GM21576 (cell line): Measurements from ENCODE around the gene TOE1.
"Not testable (repeated sequence)": the region's sequence is repeated elsewhere in the genome, so short reads cannot be mapped to it uniquely, and the experiment has no call there.

Experiments used
- ATAC-seq: cut with Tn5 transposase; IDR thresholded peaks from one replicate; pipeline ENCODE4 v1.9.1; 2021; ENCODE audit warnings: mild to moderate bottlenecking, moderate library complexity; ENCODE audit not compliant: unreplicated experiment

Gene TOE1

DNA sequence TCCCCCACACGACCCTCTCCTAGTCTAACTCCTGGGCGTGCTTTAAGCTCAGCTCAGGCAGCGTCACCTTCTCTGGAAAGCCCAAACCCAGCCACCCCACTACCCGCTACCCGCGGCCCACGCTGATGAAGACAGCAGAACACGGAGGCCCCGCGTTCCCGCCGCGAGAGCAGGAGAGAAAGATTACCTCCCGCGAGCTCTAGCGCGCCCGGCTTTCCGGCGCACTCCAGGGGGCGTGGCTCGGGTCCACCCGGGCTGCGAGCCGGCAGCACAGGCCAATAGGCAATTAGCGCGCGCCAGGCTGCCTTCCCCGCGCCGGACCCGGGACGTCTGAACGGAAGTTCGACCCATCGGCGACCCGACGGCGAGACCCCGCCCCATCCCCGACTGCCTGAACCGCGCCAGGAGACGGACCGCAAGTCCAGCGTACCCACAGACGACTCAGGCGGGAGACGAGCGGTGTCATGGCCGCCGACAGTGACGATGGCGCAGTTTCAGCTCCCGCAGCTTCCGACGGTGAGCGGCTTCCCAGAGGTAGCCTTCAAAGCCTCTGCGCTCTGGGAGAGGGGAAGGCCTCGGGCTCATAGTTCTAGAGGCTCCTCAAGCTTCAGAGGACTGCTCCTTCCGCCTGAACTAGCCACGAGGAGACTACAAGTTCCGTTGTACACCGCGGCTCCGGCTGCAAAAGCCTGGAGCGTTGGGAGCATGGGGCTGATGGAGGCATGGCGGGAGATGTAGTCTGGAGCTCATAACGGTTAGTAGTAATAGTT is at the start of gene TOE1, which contains the start of gene MUTYH:
Gene TOE1 (plus strand): TSS at position 382 of the 770 bp plus-strand sequence. CDS start 83 bp downstream, at position 465.
Gene MUTYH (minus strand): TSS at position 652 of the 770 bp plus-strand sequence. CDS start 5,935 bp downstream, outside the sequence.
- ATAC-seq: peak; percentile 68

DNA sequence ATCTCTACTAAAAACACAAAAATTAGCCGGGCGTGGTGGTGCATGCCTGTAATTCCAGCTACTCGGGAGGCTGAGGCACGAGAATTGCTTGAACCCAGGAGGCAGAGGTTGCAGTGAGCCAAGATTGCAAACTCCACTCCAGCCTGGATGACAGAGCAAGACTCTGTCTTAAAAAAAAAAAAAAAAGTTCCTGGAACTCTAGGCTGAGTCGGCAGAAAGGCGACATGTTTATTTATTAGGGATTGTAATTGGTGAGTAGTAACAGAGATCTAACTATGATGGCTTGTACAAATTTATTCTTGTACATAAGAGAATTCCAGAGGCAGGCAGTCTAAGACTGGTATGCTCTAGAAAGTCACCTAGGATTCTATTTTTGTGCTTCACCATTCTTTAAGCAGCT is 49.0 kb upstream of the TOE1 start:
- not testable (repeated sequence) for ATAC-seq

GRCh38 chr1:45291716-45292115 is 48.3 kb upstream of the TOE1 start:
- no peak for ATAC-seq

GRCh38 chr1:45297666-45298356 is 42.2 kb upstream of the TOE1 start:
- ATAC-seq: no peak

GRCh38 chr1:45299296-45299695 is 40.7 kb upstream of the TOE1 start:
- no peak for ATAC-seq

DNA sequence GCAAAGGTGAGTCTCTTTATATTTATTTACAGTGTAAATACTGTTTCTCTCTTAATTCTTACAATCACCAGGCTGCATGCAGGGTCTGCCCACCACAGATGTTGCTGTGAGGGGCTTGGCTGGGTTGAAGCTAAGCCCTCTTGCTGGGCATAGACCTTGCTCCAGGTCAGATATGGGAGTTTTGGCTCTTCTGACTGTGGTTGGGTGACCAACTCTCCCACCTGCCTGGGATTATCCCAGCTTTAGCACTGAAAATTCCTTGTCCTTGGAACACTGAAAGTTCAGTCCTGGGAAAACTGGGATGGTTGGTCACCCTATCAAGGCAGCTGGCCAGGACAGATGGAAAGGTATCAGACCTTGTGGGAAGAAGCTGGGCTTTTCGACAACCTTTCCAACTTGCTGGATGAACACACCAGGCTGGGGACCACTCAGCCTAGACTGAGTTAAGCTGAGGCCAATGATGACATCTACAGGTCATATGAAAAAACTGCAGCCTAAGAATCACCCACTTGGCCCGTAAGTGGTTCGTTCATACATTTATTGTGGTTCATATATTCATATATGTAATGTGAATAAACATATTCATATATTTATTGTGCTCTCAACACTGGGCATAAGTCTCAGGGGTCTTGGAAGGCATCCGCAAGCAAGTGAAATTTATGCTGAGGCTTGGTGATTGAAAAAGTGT is 39.8 kb upstream of the TOE1 start:
- no peak for ATAC-seq

DNA sequence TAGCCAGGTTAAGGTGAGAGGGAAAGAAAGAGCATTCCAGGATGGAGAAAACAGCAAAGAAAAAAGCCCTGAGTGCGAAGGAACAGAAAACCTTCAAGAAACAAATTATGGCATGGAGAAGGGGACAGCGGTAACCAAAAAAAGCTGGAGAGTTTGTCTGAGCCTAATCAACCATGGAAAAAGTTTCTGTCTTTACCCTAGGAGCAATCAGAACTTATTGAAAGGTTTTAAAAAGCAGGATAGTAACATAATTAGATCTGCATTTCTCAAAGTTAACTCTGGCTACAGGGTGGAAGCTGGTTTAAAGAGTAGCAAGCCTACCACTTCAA is 39.3 kb upstream of the TOE1 start:
- ATAC-seq: no peak

DNA sequence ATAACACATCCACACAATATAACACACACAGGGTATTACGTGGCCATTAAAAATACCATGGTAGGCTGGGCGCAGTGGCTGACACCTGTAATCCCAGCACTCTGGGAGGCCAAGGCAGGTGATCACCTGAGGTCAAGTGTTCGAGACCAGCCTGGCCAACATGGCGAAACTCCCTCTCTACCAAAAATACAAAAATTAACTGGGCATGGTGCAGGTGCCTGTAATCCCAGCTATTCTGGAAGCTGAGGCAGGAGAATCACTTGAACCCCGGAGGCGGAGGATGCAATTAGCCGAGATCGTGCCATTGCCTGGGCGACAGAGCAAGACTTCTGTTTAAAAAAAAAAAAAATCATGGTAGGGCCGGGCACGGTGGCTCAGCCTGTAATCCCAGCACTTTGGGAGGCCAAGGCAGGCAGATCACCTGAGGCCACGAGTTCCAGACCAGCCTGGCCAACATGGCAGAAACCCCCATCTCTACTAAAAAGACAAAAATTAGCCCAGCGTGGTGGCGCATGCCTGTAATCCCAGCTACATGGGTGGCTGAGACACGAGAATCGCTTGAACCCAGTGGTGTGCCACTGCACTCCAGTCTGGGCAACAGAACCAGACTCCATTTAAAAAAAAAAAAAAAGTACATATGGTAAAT is 37.3 kb upstream of the TOE1 start:
- no peak for ATAC-seq

- peak; percentile 61 for ATAC-seq
Observed at GRCh38 chr1:45303520-45304310, 36.3 kb upstream of the TOE1 start.

GRCh38 chr1:45304311-45305081 is 35.5 kb upstream of the TOE1 start:
- peak; percentile 7 for ATAC-seq

GRCh38 chr1:45305231-45305630 is 34.7 kb upstream of the TOE1 start:
- no peak for ATAC-seq

DNA sequence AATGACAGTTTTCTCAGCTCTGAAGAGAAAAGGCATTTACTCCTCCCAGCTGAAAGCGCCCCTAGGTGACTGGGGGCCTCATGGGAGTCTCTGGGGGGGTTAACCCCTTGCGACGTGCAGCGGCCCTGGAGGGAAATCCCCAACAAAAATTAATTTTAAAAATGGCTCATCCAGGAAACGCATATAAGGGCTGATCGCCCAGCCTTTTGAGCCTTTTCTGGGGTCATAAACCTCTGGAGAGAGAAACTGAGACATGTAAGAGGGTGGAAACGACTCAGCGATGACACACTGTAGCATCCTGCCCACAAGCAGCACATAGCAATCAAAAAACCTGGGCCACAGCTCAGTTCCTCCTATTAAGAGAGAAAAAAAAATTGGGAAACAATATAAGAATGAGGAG is 33.7 kb upstream of the TOE1 start:
- ATAC-seq: no peak

- ATAC-seq: no peak
Observed at GRCh38 chr1:45306905-45307304, 33.1 kb upstream of the TOE1 start.

GRCh38 chr1:45314266-45314665 is 25.7 kb upstream of the TOE1 start:
- no peak for ATAC-seq

- no peak for ATAC-seq
Observed at GRCh38 chr1:45317166-45317565, 22.8 kb upstream of the TOE1 start.

GRCh38 chr1:45319761-45320160 is 20.2 kb upstream of the TOE1 start:
- ATAC-seq: no peak

GRCh38 chr1:45321444-45321843 is 18.5 kb upstream of the TOE1 start:
- no peak for ATAC-seq

DNA sequence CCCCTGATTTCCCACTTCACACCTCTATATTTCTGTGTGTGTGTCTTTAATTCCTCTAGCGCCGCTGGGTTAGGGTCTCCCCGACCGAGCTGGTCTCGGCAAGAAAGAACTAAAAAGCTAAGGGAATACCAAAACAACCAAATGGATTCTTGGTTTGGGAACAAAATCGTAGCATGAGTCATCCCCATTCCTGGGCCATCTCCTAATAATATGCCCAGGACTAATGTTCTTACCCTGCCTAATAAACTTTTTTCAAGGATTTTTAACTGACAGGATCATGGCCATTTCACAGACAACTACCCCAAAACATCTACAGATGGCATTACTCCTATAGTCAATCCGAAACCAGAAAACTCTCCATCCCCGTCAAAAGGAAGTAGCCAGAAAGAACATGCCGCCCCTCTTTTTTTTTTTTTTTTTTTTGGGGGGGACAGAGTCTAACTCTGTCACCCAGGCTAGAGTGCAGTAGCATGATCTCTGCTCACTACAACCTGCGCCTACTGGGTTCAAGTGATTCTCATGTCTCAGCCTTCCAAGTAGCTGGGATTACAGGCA is 17.4 kb upstream of the TOE1 start:
- no peak for ATAC-seq

DNA sequence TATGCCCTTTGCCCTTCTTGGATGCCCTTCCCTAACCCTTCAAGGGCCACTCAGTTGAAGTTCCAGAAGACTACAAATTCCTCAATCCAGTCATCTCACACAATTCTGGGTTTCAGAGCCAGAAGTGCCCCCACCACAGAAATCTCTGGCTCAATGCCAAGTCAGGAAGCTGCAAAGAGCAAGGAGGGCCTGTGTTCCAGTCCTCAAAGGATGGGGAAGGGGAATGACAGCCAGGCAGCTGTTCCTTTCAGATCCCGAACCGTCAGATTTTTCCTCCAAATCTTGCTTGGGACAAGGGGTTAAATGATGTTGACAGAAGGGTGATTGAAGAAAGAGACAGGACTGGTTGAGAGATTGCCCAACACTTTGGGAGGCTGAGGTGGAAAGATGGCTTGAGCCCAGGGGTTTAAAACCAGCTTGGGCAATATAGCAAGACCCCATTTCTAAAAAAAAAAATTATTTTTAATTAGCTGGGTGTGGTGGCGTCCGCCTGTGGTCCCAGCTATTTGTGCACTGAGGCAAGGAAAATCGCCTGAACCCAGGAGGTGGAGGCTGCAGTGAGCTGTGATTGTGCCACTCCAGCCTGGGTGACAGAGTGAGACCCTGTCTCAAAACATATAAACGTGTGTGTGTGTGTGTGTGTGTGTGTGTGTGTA is 14.0 kb upstream of the TOE1 start:
- no peak for ATAC-seq
